ENCODE results near the gene BORCS8. TPM values are rescaled to one million over a fixed set of nuclear protein-coding genes. Genes with fewer than 3 reads are reported as not detected.
"Not testable (repeated sequence)": the region's sequence is repeated elsewhere in the genome, so short reads cannot be mapped to it uniquely, and the experiment has no call there.

BORCS8 gene
- total and polyA plus RNA-seq, 2 donors = 12.5 to 23.8 TPM

- no peaks in the 10 kb centered on the region for H3K27me3 ChIP-seq (ENCODE audit: control insufficient read depth in 2 of 2, insufficient read depth in 1 of 2, low read length in 1 of 2)
- peaks cover 0 to 5% of the 10 kb centered on the region in 2 donors for H3K4me1 ChIP-seq (ENCODE audit: control insufficient read depth in 2 of 2, insufficient read depth in 2 of 2, low read length in 2 of 2)
- no peak for DNase-seq (ENCODE audit: low read depth in 6 of 9, low spot score in 9 of 9)
- H3K27ac ChIP-seq (ENCODE audit: low read depth in 1 of 2, low read length in 1 of 2) = no peak overlapping the region
- H3K4me3 ChIP-seq (ENCODE audit: low read length in 2 of 2) = no peak overlapping the region
- peaks cover 17% of the 10 kb centered on the region in 2 donors for H3K36me3 ChIP-seq (ENCODE audit: control insufficient read depth in 2 of 2, insufficient read depth in 2 of 2, low read length in 1 of 2)
- no peaks in the 10 kb centered on the region for H3K9me3 ChIP-seq (ENCODE audit: control insufficient read depth in 2 of 2, insufficient read depth in 1 of 2, low read length in 1 of 2)
- WGBS = 99% methylated on average over 2 of the region's 2 CpGs
Observed at GRCh38 chr19:19149435-19149834, 42.5 kb downstream of the BORCS8 start.

GRCh38 chr19:19148504-19148903 lies 43.4 kb downstream of the BORCS8 start:
- H3K27ac ChIP-seq (ENCODE audit: low read depth in 1 of 2, low read length in 1 of 2); H3K9me3 ChIP-seq (ENCODE audit: control insufficient read depth in 2 of 2, insufficient read depth in 1 of 2, low read length in 1 of 2); H3K4me3 ChIP-seq (ENCODE audit: low read length in 2 of 2); H3K27me3 ChIP-seq (ENCODE audit: control insufficient read depth in 2 of 2, insufficient read depth in 1 of 2, low read length in 1 of 2); H3K4me1 ChIP-seq (ENCODE audit: control insufficient read depth in 2 of 2, insufficient read depth in 2 of 2, low read length in 2 of 2); DNase-seq (ENCODE audit: low read depth in 6 of 9, low spot score in 9 of 9): not testable (repeated sequence)
- 98% methylated on average over 8 of the region's 8 CpGs for WGBS
- H3K36me3 ChIP-seq (ENCODE audit: control insufficient read depth in 2 of 2, insufficient read depth in 2 of 2, low read length in 1 of 2) = peaks cover 17% of the 10 kb centered on the region in 2 donors

- Histone ChIP-seq H3K36me3 (ENCODE audit: control insufficient read depth in 2 of 2, insufficient read depth in 2 of 2, low read length in 1 of 2) (peaks cover 17% of the 10 kb centered on the region in 2 donors), H3K4me3 (ENCODE audit: low read length in 2 of 2) (no peak overlapping the region), H3K9me3 (ENCODE audit: control insufficient read depth in 2 of 2, insufficient read depth in 1 of 2, low read length in 1 of 2) (no peaks in the 10 kb centered on the region), H3K27me3 (ENCODE audit: control insufficient read depth in 2 of 2, insufficient read depth in 1 of 2, low read length in 1 of 2) (no peaks in the 10 kb centered on the region), H3K4me1 (ENCODE audit: control insufficient read depth in 2 of 2, insufficient read depth in 2 of 2, low read length in 2 of 2) (peaks cover 0 to 5% of the 10 kb centered on the region in 2 donors), H3K27ac (ENCODE audit: low read depth in 1 of 2, low read length in 1 of 2) (no peak overlapping the region)
- no peak for DNase-seq (ENCODE audit: low read depth in 6 of 9, low spot score in 9 of 9)
- WGBS = 97% methylated on average over 5 of the region's 5 CpGs
Observed at GRCh38 chr19:19147344-19147743, 44.6 kb downstream of the BORCS8 start.

GRCh38 chr19:19146865-19147264 lies 45.1 kb downstream of the BORCS8 start:
- Histone ChIP-seq H3K4me1 (ENCODE audit: control insufficient read depth in 2 of 2, insufficient read depth in 2 of 2, low read length in 2 of 2) (peaks cover 0 to 5% of the 10 kb centered on the region in 2 donors), H3K36me3 (ENCODE audit: control insufficient read depth in 2 of 2, insufficient read depth in 2 of 2, low read length in 1 of 2) (peaks cover 17% of the 10 kb centered on the region in 2 donors), H3K9me3 (ENCODE audit: control insufficient read depth in 2 of 2, insufficient read depth in 1 of 2, low read length in 1 of 2) (no peaks in the 10 kb centered on the region), H3K27me3 (ENCODE audit: control insufficient read depth in 2 of 2, insufficient read depth in 1 of 2, low read length in 1 of 2) (no peaks in the 10 kb centered on the region), H3K4me3 (ENCODE audit: low read length in 2 of 2) (no peak overlapping the region), H3K27ac (ENCODE audit: low read depth in 1 of 2, low read length in 1 of 2) (no peak overlapping the region)
- WGBS = 99% methylated on average over 7 of the region's 7 CpGs
- no peak for DNase-seq (ENCODE audit: low read depth in 6 of 9, low spot score in 9 of 9)

GRCh38 chr19:19145684-19146608 lies 46.0 kb downstream of the BORCS8 start:
- Histone ChIP-seq H3K27me3 (ENCODE audit: control insufficient read depth in 2 of 2, insufficient read depth in 1 of 2, low read length in 1 of 2) (no peaks in the 10 kb centered on the region), H3K9me3 (ENCODE audit: control insufficient read depth in 2 of 2, insufficient read depth in 1 of 2, low read length in 1 of 2) (no peaks in the 10 kb centered on the region), H3K36me3 (ENCODE audit: control insufficient read depth in 2 of 2, insufficient read depth in 2 of 2, low read length in 1 of 2) (peaks cover 17% of the 10 kb centered on the region in 2 donors), H3K4me3 (ENCODE audit: low read length in 2 of 2) (no peak overlapping the region), H3K27ac (ENCODE audit: low read depth in 1 of 2, low read length in 1 of 2) (no peak overlapping the region), H3K4me1 (ENCODE audit: control insufficient read depth in 2 of 2, insufficient read depth in 2 of 2, low read length in 2 of 2) (peaks cover 0 to 5% of the 10 kb centered on the region in 2 donors)
- peak in 7 of 9 donors; percentile 56 to 87 (median 82) for DNase-seq (ENCODE audit: low read depth in 6 of 9, low spot score in 9 of 9)
- WGBS = 55% methylated on average over 47 of the region's 47 CpGs

- Histone ChIP-seq H3K4me1 (ENCODE audit: control insufficient read depth in 2 of 2, insufficient read depth in 2 of 2, low read length in 2 of 2) (peaks cover 0 to 5% of the 10 kb centered on the region in 2 donors), H3K27ac (ENCODE audit: low read depth in 1 of 2, low read length in 1 of 2) (no peak overlapping the region), H3K4me3 (ENCODE audit: low read length in 2 of 2) (no peak overlapping the region), H3K36me3 (ENCODE audit: control insufficient read depth in 2 of 2, insufficient read depth in 2 of 2, low read length in 1 of 2) (peaks cover 17% of the 10 kb centered on the region in 2 donors), H3K9me3 (ENCODE audit: control insufficient read depth in 2 of 2, insufficient read depth in 1 of 2, low read length in 1 of 2) (no peaks in the 10 kb centered on the region), H3K27me3 (ENCODE audit: control insufficient read depth in 2 of 2, insufficient read depth in 1 of 2, low read length in 1 of 2) (no peaks in the 10 kb centered on the region)
- 97% methylated on average over 17 of the region's 17 CpGs for WGBS
- DNase-seq (ENCODE audit: low read depth in 6 of 9, low spot score in 9 of 9) = no peak
Observed at GRCh38 chr19:19145281-19145680, 46.7 kb downstream of the BORCS8 start.

- Histone ChIP-seq H3K9me3 (ENCODE audit: control insufficient read depth in 2 of 2, insufficient read depth in 1 of 2, low read length in 1 of 2) (peaks cover 0 to 3% of the 10 kb centered on the region in 2 donors), H3K36me3 (ENCODE audit: control insufficient read depth in 2 of 2, insufficient read depth in 2 of 2, low read length in 1 of 2) (peaks cover 5 to 6% of the 10 kb centered on the region in 2 donors), H3K4me1 (ENCODE audit: control insufficient read depth in 2 of 2, insufficient read depth in 2 of 2, low read length in 2 of 2) (peaks cover 8 to 16% of the 10 kb centered on the region in 2 donors), H3K4me3 (ENCODE audit: low read length in 2 of 2) (no peak overlapping the region), H3K27me3 (ENCODE audit: control insufficient read depth in 2 of 2, insufficient read depth in 1 of 2, low read length in 1 of 2) (peaks cover 0 to 2% of the 10 kb centered on the region in 2 donors), H3K27ac (ENCODE audit: low read depth in 1 of 2, low read length in 1 of 2) (no peak overlapping the region)
- no peak for DNase-seq (ENCODE audit: low read depth in 6 of 9, low spot score in 9 of 9)
- WGBS = 97% methylated on average over 12 of the region's 12 CpGs
Observed at GRCh38 chr19:19142347-19142746, 49.6 kb downstream of the BORCS8 start.

GRCh38 chr19:19140476-19140875 lies 51.5 kb downstream of the BORCS8 start:
- H3K9me3 ChIP-seq (ENCODE audit: control insufficient read depth in 2 of 2, insufficient read depth in 1 of 2, low read length in 1 of 2) = peaks cover 0 to 5% of the 10 kb centered on the region in 2 donors
- peaks cover 13 to 15% of the 10 kb centered on the region in 2 donors for H3K4me1 ChIP-seq (ENCODE audit: control insufficient read depth in 2 of 2, insufficient read depth in 2 of 2, low read length in 2 of 2)
- no peaks in the 10 kb centered on the region for H3K36me3 ChIP-seq (ENCODE audit: control insufficient read depth in 2 of 2, insufficient read depth in 2 of 2, low read length in 1 of 2)
- DNase-seq (ENCODE audit: low read depth in 6 of 9, low spot score in 9 of 9) = no peak
- no peak overlapping the region for H3K4me3 ChIP-seq (ENCODE audit: low read length in 2 of 2)
- no peak overlapping the region for H3K27ac ChIP-seq (ENCODE audit: low read depth in 1 of 2, low read length in 1 of 2)
- peaks cover 0 to 2% of the 10 kb centered on the region in 2 donors for H3K27me3 ChIP-seq (ENCODE audit: control insufficient read depth in 2 of 2, insufficient read depth in 1 of 2, low read length in 1 of 2)
- 79% methylated on average over 5 of the region's 5 CpGs for WGBS

- WGBS = 49% methylated on average over 5 of the region's 5 CpGs
- H3K27me3 ChIP-seq (ENCODE audit: control insufficient read depth in 2 of 2, insufficient read depth in 1 of 2, low read length in 1 of 2) = peaks cover 0 to 2% of the 10 kb centered on the region in 2 donors
- no peak overlapping the region for H3K4me3 ChIP-seq (ENCODE audit: low read length in 2 of 2)
- peaks cover 0 to 5% of the 10 kb centered on the region in 2 donors for H3K9me3 ChIP-seq (ENCODE audit: control insufficient read depth in 2 of 2, insufficient read depth in 1 of 2, low read length in 1 of 2)
- no peaks in the 10 kb centered on the region for H3K36me3 ChIP-seq (ENCODE audit: control insufficient read depth in 2 of 2, insufficient read depth in 2 of 2, low read length in 1 of 2)
- no peak for DNase-seq (ENCODE audit: low read depth in 6 of 9, low spot score in 9 of 9)
- H3K27ac ChIP-seq (ENCODE audit: low read depth in 1 of 2, low read length in 1 of 2) = no peak overlapping the region
- peaks cover 16 to 20% of the 10 kb centered on the region in 2 donors for H3K4me1 ChIP-seq (ENCODE audit: control insufficient read depth in 2 of 2, insufficient read depth in 2 of 2, low read length in 2 of 2)
Observed at GRCh38 chr19:19139876-19140229, 52.1 kb downstream of the BORCS8 start.
